ENCODE data around the gene TRIO.

TRIO gene

GRCh38 chr5:14147210-14147609 lies 4.1 kb downstream of the TRIO start (continued):
- TF ChIP-seq ZSCAN5A (tag by site-specific recombination; IDR thresholded peaks at IDR 0.05) (no peak), KLF9 (tag by site-specific recombination; IDR thresholded peaks at IDR 0.05; ENCODE audit: low read depth) (peak; percentile 24; the same call in 1 of the 2 replicates), ZNF571 (tag by site-specific recombination; IDR thresholded peaks at IDR 0.05) (no peak), GLIS1 (tag by site-specific recombination; IDR thresholded peaks at IDR 0.05) (peak; percentile 99), ZBTB17 (tag by site-specific recombination; IDR thresholded peaks at IDR 0.05) (peak; percentile 64; the same call in 1 of the 2 replicates), ZNF133 (tag by site-specific recombination; IDR thresholded peaks at IDR 0.05) (no peak), ZNF76 (tag by site-specific recombination; IDR thresholded peaks at IDR 0.05; ENCODE audit: borderline replicate concordance, low read depth) (peak; percentile 62; the same call in 1 of the 2 replicates), ZNF449 (tag by site-specific recombination; IDR thresholded peaks at IDR 0.05) (0 out of 2 replicates have a peak, but pooled peaks have one; percentile 24), ZNF175 (tag by site-specific recombination; IDR thresholded peaks at IDR 0.05) (no peak), SETDB1 (IDR thresholded peaks at IDR 0.05; ENCODE audit: insufficient read length, low read length) (no peak), GLI2 (tag by site-specific recombination; IDR thresholded peaks at IDR 0.05; ENCODE audit: borderline replicate concordance, low read depth) (peak; percentile 78; the same call in 1 of the 2 replicates), ZNF24 (tag by site-specific recombination; IDR thresholded peaks at IDR 0.05) (peak; percentile 96), ZNF248 (tag by site-specific recombination; IDR thresholded peaks at IDR 0.05) (no peak), ZNF664 (tag by site-specific recombination; IDR thresholded peaks at IDR 0.05) (peak; percentile 85), ZSCAN16 (tag by site-specific recombination; IDR thresholded peaks at IDR 0.05) (peak; percentile 83), ZNF184 (tag by site-specific recombination; IDR thresholded peaks at IDR 0.05) (no peak), PRDM1 (tag by site-specific recombination; IDR thresholded peaks at IDR 0.05) (no peak), ZNF48 (tag by site-specific recombination; IDR thresholded peaks at IDR 0.05) (no peak), ZNF792 (tag by site-specific recombination; IDR thresholded peaks at IDR 0.05) (no peak), ATF2 (tag by site-specific recombination; IDR thresholded peaks at IDR 0.05; ENCODE audit: low read depth) (no peak), INSM2 (tag by site-specific recombination; IDR thresholded peaks at IDR 0.05) (peak; percentile 86), ZNF23 (tag by site-specific recombination; IDR thresholded peaks at IDR 0.05; ENCODE audit: borderline replicate concordance) (no peak), ZSCAN30 (tag by site-specific recombination; IDR thresholded peaks at IDR 0.05) (peak; percentile 75), ZNF155 (tag by site-specific recombination; IDR thresholded peaks at IDR 0.05) (no peak), ZNF266 (tag by site-specific recombination; IDR thresholded peaks at IDR 0.05; ENCODE audit: low read depth) (no peak)
